ENCODE data around the gene SHISA9.

GRCh38 chr16:12942861-12943260 lies 41.5 kb downstream of the SHISA9 start:
- TF ChIP-seq POLR2A (IDR thresholded peaks at IDR 0.05; ENCODE audit: low read length), result no peak
- no peak for TF ChIP-seq GATA1 (IDR thresholded peaks at IDR 0.05; ENCODE audit: low read depth, low read length)

Data from erythroblast (primary cell).